Fibroblast of lung (primary cell): ENCODE measurements around the gene BCL2L13. TPM values are rescaled to one million over a fixed set of nuclear protein-coding genes. Genes with fewer than 3 reads are reported as not detected.

Experiments
- DNase-seq, 2 donors: peaks; one replicate each; pipeline versions ENCODE4 v3.0.0 to v3.0.0-alpha.2; 2010; ENCODE audit warnings: low read depth in 2 of 2
- H2AFZ ChIP-seq: 2 replicates; pipeline ENCODE4 v1.5.1; 2012; ENCODE audit warnings: low read length, control low read depth, inconsistent platforms
- H3K27ac ChIP-seq: 2 replicates; pipeline ENCODE4 v1.5.1; 2011; ENCODE audit warnings: low read length, control low read depth; ENCODE audit not compliant: insufficient read depth
- H3K27me3 ChIP-seq: 2 replicates; pipeline ENCODE4 v1.5.1; 2011; ENCODE audit warnings: mild to moderate bottlenecking, low read length; ENCODE audit not compliant: control insufficient read depth, insufficient read depth
- H3K36me3 ChIP-seq: 2 replicates; pipeline ENCODE4 v1.5.1; 2011; ENCODE audit warnings: low read length; ENCODE audit not compliant: control insufficient read depth, insufficient read depth
- H3K4me1 ChIP-seq: 2 replicates; pipeline ENCODE4 v1.5.1; 2011; ENCODE audit warnings: low read length; ENCODE audit not compliant: control insufficient read depth, insufficient read depth; ENCODE audit errors: extremely low read depth
- H3K4me2 ChIP-seq: 2 replicates; pipeline ENCODE4 v1.5.1; 2011; ENCODE audit warnings: low read length, control low read depth; ENCODE audit not compliant: insufficient read depth; ENCODE audit errors: extremely low read depth
- H3K4me3 ChIP-seq, 4 experiments: fragments of 200-600 bp in 1 of 4; sonication (generic) in 1 of 4; replicated peaks in 1 of 4; 2 replicates each; pipeline ENCODE4 v1.5.1; 2011 to 2016; ENCODE audit warnings: low read length in 4 of 4, low read depth in 3 of 4, mild to moderate bottlenecking in 3 of 4, control low read depth in 2 of 4, inconsistent platforms in 1 of 4, mixed read lengths in 1 of 4; ENCODE audit not compliant: insufficient read depth in 1 of 4; ENCODE audit errors: control extremely low read depth in 1 of 4
- H3K79me2 ChIP-seq: 2 replicates; pipeline ENCODE4 v1.5.1; 2012; ENCODE audit warnings: mild to moderate bottlenecking, low read length, inconsistent platforms; ENCODE audit not compliant: control insufficient read depth, insufficient read depth
- H3K9ac ChIP-seq: 2 replicates; pipeline ENCODE4 v1.5.1; 2011; ENCODE audit warnings: mild to moderate bottlenecking, low read length, control low read depth; ENCODE audit not compliant: insufficient read depth
- H3K9me3 ChIP-seq: 2 replicates; pipeline ENCODE4 v1.5.1; 2012; ENCODE audit warnings: low read depth, low read length; ENCODE audit not compliant: control insufficient read depth, insufficient read depth
- H4K20me1 ChIP-seq: 2 replicates; pipeline ENCODE4 v1.5.1; 2011; ENCODE audit warnings: low read length; ENCODE audit not compliant: control insufficient read depth, insufficient read depth; ENCODE audit errors: extremely low read depth
- EZH2 ChIP-seq: IDR thresholded peaks from 2 replicates; pipeline ENCODE4 v1.5.1; 2012; ENCODE audit warnings: low read length, control low read depth, mild to moderate bottlenecking; ENCODE audit errors: missing control alignments
- polyA plus RNA-seq, 2 donors: library from polyadenylated mRNA; depleted of rRNA in 1 of 2; stranded (reverse) in 1 of 2; unstranded in 1 of 2; fragments of >200 nt; gene quantifications; 2 replicates each; pipeline ENCODE4 v1.2.1, GENCODE V29; 2011 to 2012; ENCODE audit warnings: missing spikeins in 1 of 2
- total RNA-seq: library from RNA; depleted of rRNA; stranded (reverse); fragments of >200 nt; gene quantifications from 2 replicates; pipeline ENCODE4 v1.2.1, GENCODE V29; 2014
- TF ChIP-seq, protein P1 (sequence below), 2 donors: IDR thresholded peaks in 1 of 2; conservative IDR thresholded peaks in 1 of 2; 1 replicate in 1 of 2; 2 replicates in 1 of 2; pipeline ENCODE4 v1.5.1; 2011 to 2012; ENCODE audit warnings: low read length in 2 of 2, control low read depth in 1 of 2, inconsistent platforms in 1 of 2, low read depth in 1 of 2, mild to moderate bottlenecking in 1 of 2

The BCL2L13 gene
- total and polyA plus RNA-seq, 2 donors (not counting 1 experiment from before 2014, with no cell fraction given): 65.1 to 76.8 TPM

DNA sequence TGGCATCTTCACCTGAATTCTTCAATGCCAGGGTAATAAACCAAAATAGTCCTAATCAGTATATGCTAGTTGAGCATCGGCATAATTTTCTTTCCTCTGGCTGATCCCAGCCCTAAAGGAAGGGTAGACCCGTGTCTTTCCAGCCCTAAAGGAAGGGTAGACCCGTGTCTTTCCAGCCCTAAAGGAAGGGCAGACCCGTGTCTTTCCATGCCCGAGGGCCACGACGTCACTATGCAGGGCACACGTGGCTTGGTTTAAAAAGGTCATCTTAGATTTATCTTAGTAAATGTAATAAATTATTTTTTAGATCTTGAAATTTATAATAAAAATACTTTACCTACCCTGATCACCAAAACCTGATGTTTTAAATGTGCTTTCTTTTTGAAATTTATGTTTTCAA, 90.2 kb downstream of the BCL2L13 start:
- Histone ChIP-seq H4K20me1 (no peaks in the 10 kb centered on the region), H3K27me3 (no peaks in the 10 kb centered on the region), H2AFZ (no peak overlapping the region), H3K9me3 (no peaks in the 10 kb centered on the region), H3K27ac (no peak overlapping the region), H3K9ac (no peak overlapping the region), H3K4me1 (peaks cover 18% of the 10 kb centered on the region), H3K36me3 (peaks cover 11% of the 10 kb centered on the region), H3K4me2 (no peak overlapping the region), H3K79me2 (no peaks in the 10 kb centered on the region), H3K4me3 (no peak overlapping the region)
- TF ChIP-seq EZH2: no peak
- TF ChIP-seq, protein P1, sequence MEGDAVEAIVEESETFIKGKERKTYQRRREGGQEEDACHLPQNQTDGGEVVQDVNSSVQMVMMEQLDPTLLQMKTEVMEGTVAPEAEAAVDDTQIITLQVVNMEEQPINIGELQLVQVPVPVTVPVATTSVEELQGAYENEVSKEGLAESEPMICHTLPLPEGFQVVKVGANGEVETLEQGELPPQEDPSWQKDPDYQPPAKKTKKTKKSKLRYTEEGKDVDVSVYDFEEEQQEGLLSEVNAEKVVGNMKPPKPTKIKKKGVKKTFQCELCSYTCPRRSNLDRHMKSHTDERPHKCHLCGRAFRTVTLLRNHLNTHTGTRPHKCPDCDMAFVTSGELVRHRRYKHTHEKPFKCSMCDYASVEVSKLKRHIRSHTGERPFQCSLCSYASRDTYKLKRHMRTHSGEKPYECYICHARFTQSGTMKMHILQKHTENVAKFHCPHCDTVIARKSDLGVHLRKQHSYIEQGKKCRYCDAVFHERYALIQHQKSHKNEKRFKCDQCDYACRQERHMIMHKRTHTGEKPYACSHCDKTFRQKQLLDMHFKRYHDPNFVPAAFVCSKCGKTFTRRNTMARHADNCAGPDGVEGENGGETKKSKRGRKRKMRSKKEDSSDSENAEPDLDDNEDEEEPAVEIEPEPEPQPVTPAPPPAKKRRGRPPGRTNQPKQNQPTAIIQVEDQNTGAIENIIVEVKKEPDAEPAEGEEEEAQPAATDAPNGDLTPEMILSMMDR (conservative IDR thresholded peaks at IDR 0.05 in 1 of 2, IDR thresholded peaks at IDR 0.05 in 1 of 2; ENCODE audit: low read depth in 1 of 2, low read length in 2 of 2): no peak
- DNase-seq: no peak

DNA sequence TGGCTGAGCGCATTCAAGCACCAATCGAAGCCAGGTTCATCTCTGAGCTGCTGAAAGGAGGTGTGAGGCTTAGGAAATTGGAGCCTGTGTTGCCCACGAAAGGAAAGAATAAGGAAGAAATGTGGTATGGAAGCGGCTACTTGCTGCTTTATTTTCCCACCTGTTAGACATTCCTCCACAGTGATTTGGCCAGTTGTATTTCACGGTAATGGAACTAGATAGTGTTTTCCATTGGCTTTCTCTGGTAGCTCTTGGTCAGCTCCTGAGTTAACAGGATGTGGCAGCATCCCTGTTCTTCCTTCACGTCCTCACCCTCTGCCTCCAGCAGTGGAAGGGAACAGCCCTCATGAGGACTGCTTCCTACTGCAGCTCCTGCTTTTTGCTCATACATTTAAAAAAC, 91.0 kb downstream of the BCL2L13 start:
- H3K4me2 ChIP-seq: no peak overlapping the region
- TF ChIP-seq EZH2: no peak
- TF ChIP-seq, protein P1 (conservative IDR thresholded peaks at IDR 0.05 in 1 of 2, IDR thresholded peaks at IDR 0.05 in 1 of 2; ENCODE audit: low read depth in 1 of 2, low read length in 2 of 2): no peak
- DNase-seq: no peak
- H3K36me3 ChIP-seq: peaks cover 11% of the 10 kb centered on the region
- no peaks in the 10 kb centered on the region for H3K27me3 ChIP-seq
- peaks cover 18% of the 10 kb centered on the region for H3K4me1 ChIP-seq
- no peak overlapping the region for H2AFZ ChIP-seq
- no peak overlapping the region for H3K27ac ChIP-seq
- H3K9me3 ChIP-seq: no peaks in the 10 kb centered on the region
- no peak overlapping the region for H3K9ac ChIP-seq
- no peak overlapping the region for H3K4me3 ChIP-seq
- H4K20me1 ChIP-seq: no peaks in the 10 kb centered on the region
- H3K79me2 ChIP-seq: no peaks in the 10 kb centered on the region

DNA sequence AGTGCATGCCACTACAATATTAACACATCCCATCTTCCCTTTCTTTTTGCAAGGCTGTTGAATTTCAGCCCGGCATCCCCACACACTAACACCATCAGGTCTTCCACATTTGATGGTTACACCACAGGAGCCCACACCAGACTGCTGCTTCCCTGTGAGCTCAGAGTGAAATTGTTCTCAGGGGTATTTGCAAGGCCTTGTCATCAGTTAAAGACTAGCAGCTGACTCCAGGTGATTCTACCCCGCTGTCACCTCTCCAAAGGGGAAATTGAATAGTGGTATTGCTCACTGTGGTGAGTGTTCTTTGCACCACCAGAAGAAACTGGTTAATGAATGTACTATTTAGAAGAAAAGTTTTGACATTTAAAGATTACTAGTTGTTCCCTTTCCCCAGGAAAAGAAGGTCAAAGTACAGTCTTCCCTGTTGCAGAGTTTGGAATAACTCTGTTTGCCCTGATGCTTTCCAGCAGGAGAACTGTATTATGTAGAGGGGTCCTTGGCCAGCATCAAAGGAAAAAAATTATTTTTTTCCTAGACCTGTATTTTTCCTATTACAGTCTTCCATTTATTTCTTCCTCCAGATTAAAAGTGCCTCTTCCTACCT, 93.8 kb downstream of the BCL2L13 start:
- Histone ChIP-seq H3K9me3 (no peaks in the 10 kb centered on the region), H2AFZ (no peak overlapping the region), H3K36me3 (peaks cover 11% of the 10 kb centered on the region), H4K20me1 (no peaks in the 10 kb centered on the region), H3K4me1 (peaks cover 5% of the 10 kb centered on the region), H3K27me3 (no peaks in the 10 kb centered on the region), H3K4me3 (no peak overlapping the region), H3K4me2 (no peak overlapping the region), H3K79me2 (no peaks in the 10 kb centered on the region), H3K27ac (no peak overlapping the region), H3K9ac (no peak overlapping the region)
- TF ChIP-seq EZH2: no peak
- TF ChIP-seq, protein P1 (conservative IDR thresholded peaks at IDR 0.05 in 1 of 2, IDR thresholded peaks at IDR 0.05 in 1 of 2; ENCODE audit: low read depth in 1 of 2, low read length in 2 of 2): no peak
- DNase-seq: no peak
